Measurements from ENCODE around the gene AACS. TPM values are rescaled to one million over a fixed set of nuclear protein-coding genes. Genes with fewer than 3 reads are reported as not detected.

Gene AACS
- total and polyA plus RNA-seq, 3 donors from 2014 or later: 26.0 to 44.8 (median 31.7) TPM

GRCh38 chr12:125129591-125130255 is 64.5 kb downstream of the AACS start:
- no peaks in the 10 kb centered on the region for H3K36me3 ChIP-seq (ENCODE audit: low read depth, missing control alignments)
- 88 to 93% methylated on average over 18 of the region's 18 CpGs for WGBS, 2 donors

GRCh38 chr12:125131958-125132357 is 66.7 kb downstream of the AACS start:
- H3K36me3 ChIP-seq (ENCODE audit: low read depth, missing control alignments): no peaks in the 10 kb centered on the region
- no peak for DNase-seq
- no peak for TF ChIP-seq POLR2A (IDR thresholded peaks at IDR 0.05)
- TF ChIP-seq CTCF (IDR thresholded peaks at IDR 0.05): no peak
- WGBS, 2 donors: 93 to 94% methylated on average over 8 of the region's 8 CpGs
- no peak overlapping the region for H3K27ac ChIP-seq
- H3K4me3 ChIP-seq: no peak overlapping the region
- intact Hi-C loops (cut with DNase I; ENCODE audit: low total_unique reads): no loop called here
- no peaks in the 10 kb centered on the region for H3K4me1 ChIP-seq
- H3K27me3 ChIP-seq: no peaks in the 10 kb centered on the region
- no peaks in the 10 kb centered on the region for H3K9me3 ChIP-seq

More at GRCh38 chr12:125129591-125130255, 64.5 kb downstream of the AACS start:
- DNase-seq: no peak
- Histone ChIP-seq H3K4me1 (no peaks in the 10 kb centered on the region), H3K9me3 (no peaks in the 10 kb centered on the region), H3K27ac (no peak overlapping the region), H3K27me3 (no peaks in the 10 kb centered on the region), H3K4me3 (no peak overlapping the region)
- TF ChIP-seq CTCF (IDR thresholded peaks at IDR 0.05): no peak
- no peak for TF ChIP-seq POLR2A (IDR thresholded peaks at IDR 0.05)
- intact Hi-C loops (cut with DNase I; ENCODE audit: low total_unique reads): no loop called here

- Histone ChIP-seq H3K27ac (no peak overlapping the region), H3K4me3 (no peak overlapping the region), H3K27me3 (no peaks in the 10 kb centered on the region), H3K9me3 (no peaks in the 10 kb centered on the region), H3K36me3 (ENCODE audit: low read depth, missing control alignments) (no peaks in the 10 kb centered on the region), H3K4me1 (no peaks in the 10 kb centered on the region)
- no peak for TF ChIP-seq CTCF (IDR thresholded peaks at IDR 0.05)
- no peak for TF ChIP-seq POLR2A (IDR thresholded peaks at IDR 0.05)
- no peak for DNase-seq
- intact Hi-C loops (cut with DNase I; ENCODE audit: low total_unique reads): no loop called here
- WGBS, 2 donors: 91 to 95% methylated on average over 11 to 16 of the region's 16 CpGs
These were observed 67.6 kb downstream of the AACS start for GRCh38 chr12:125132698-125133400.

- Histone ChIP-seq H3K4me1 (no peaks in the 10 kb centered on the region), H3K4me3 (no peak overlapping the region), H3K27ac (no peak overlapping the region), H3K36me3 (ENCODE audit: low read depth, missing control alignments) (no peaks in the 10 kb centered on the region), H3K9me3 (no peaks in the 10 kb centered on the region), H3K27me3 (no peaks in the 10 kb centered on the region)
- TF ChIP-seq POLR2A (IDR thresholded peaks at IDR 0.05): no peak
- TF ChIP-seq CTCF (IDR thresholded peaks at IDR 0.05): no peak
- intact Hi-C loops (cut with DNase I; ENCODE audit: low total_unique reads): no loop called here
- 93 to 96% methylated on average over 3 to 12 of the region's 12 CpGs for WGBS, 2 donors
- DNase-seq: no peak
These were observed 68.4 kb downstream of the AACS start for GRCh38 chr12:125133616-125134015.
